Ishikawa (cell line): ENCODE measurements around the gene IL17RE.

Source experiments
- CEBPB ChIP-seq: IDR thresholded peaks from 2 replicates; pipeline ENCODE4 v1.6.1; 2012
- CREB1 ChIP-seq: IDR thresholded peaks from 2 replicates; pipeline ENCODE4 v1.6.1; 2012; ENCODE audit warnings: low read depth
- EGR1 ChIP-seq: IDR thresholded peaks from 2 replicates; pipeline ENCODE4 v1.6.1; 2012
- EP300 ChIP-seq: IDR thresholded peaks from 2 replicates; pipeline ENCODE4 v1.6.1; 2012; ENCODE audit warnings: borderline replicate concordance
- FOXM1 ChIP-seq: IDR thresholded peaks from 2 replicates; pipeline ENCODE4 v1.6.1; 2012; ENCODE audit warnings: low read depth, borderline replicate concordance
- MAX ChIP-seq: IDR thresholded peaks from 2 replicates; pipeline ENCODE4 v1.6.1; 2012
- NFIC ChIP-seq: IDR thresholded peaks from 2 replicates; pipeline ENCODE4 v1.6.1; 2012
- RAD21 ChIP-seq: IDR thresholded peaks from 2 replicates; pipeline ENCODE4 v1.6.1; 2012; ENCODE audit warnings: low read depth
- REST ChIP-seq: IDR thresholded peaks from 2 replicates; pipeline ENCODE4 v1.6.1; 2012; ENCODE audit warnings: low read depth, mild to moderate bottlenecking
- TAF1 ChIP-seq: IDR thresholded peaks from 2 replicates; pipeline ENCODE4 v1.6.1; 2012; ENCODE audit warnings: low read depth, mild to moderate bottlenecking
- TCF12 ChIP-seq: IDR thresholded peaks from 2 replicates; pipeline ENCODE4 v1.6.1; 2012; ENCODE audit warnings: low read depth
- TEAD4 ChIP-seq: IDR thresholded peaks from 2 replicates; pipeline ENCODE4 v1.6.1; 2012
- USF1 ChIP-seq: IDR thresholded peaks from 2 replicates; pipeline ENCODE4 v1.6.1; 2012
- YY1 ChIP-seq: IDR thresholded peaks from 2 replicates; pipeline ENCODE4 v1.6.1; 2012; ENCODE audit warnings: low read depth
- ZBTB7A ChIP-seq: IDR thresholded peaks from 2 replicates; pipeline ENCODE4 v1.6.1; 2012; ENCODE audit warnings: low read depth

The IL17RE gene

GRCh38 chr3:9883706-9884554, 18.7 kb upstream of the IL17RE start:
- TF ChIP-seq EGR1: no peak
- no peak for TF ChIP-seq TAF1
- TF ChIP-seq MAX: no peak
- TF ChIP-seq CREB1: no peak
- TF ChIP-seq TCF12: no peak
- TF ChIP-seq FOXM1: no peak
- no peak for TF ChIP-seq ZBTB7A
- no peak for TF ChIP-seq CEBPB
- no peak for TF ChIP-seq TEAD4

GRCh38 chr3:9884555-9885165, 18.0 kb upstream of the IL17RE start:
- TF ChIP-seq ZBTB7A (no peak), CEBPB (no peak), TEAD4 (no peak), EP300 (no peak), TCF12 (no peak), NFIC (no peak), REST (no peak), USF1 (no peak), RAD21 (no peak), MAX (no peak), FOXM1 (no peak), TAF1 (no peak), YY1 (no peak), EGR1 (no peak)

- TF ChIP-seq FOXM1 (no peak), CEBPB (no peak), TEAD4 (no peak), RAD21 (no peak), TAF1 (no peak), EGR1 (no peak), EP300 (no peak), CREB1 (no peak), REST (no peak), NFIC (no peak), ZBTB7A (no peak), MAX (no peak), USF1 (no peak), TCF12 (no peak), YY1 (no peak)
These were observed 16.3 kb upstream of the IL17RE start for GRCh38 chr3:9886328-9886727.

GRCh38 chr3:9887480-9887879, 15.2 kb upstream of the IL17RE start:
- TF ChIP-seq USF1 (no peak), FOXM1 (no peak), TEAD4 (no peak), TAF1 (no peak), EGR1 (no peak), REST (no peak), CEBPB (no peak), ZBTB7A (no peak), NFIC (no peak), MAX (no peak), YY1 (no peak), RAD21 (no peak), EP300 (no peak)
